ENCODE results near the gene EHHADH. TPM values are rescaled to one million over a fixed set of nuclear protein-coding genes. Genes with fewer than 3 reads are reported as not detected.

Gene EHHADH
- total and polyA plus RNA-seq, 2 of the 13 experiments (the other 11 are each of a cell fraction or from before 2014, with no cell fraction given): 14.5 to 38.9 TPM

- TF ChIP-seq MAFG (CRISPR knock-in tag; IDR thresholded peaks at IDR 0.05): no peak
- peak; percentile 37; the same call in 1 of the 3 replicates for TF ChIP-seq MXI1 (IDR thresholded peaks at IDR 0.05; ENCODE audit: borderline replicate concordance, low read depth, low read length)
- TF ChIP-seq ZNF512 (CRISPR knock-in tag; IDR thresholded peaks at IDR 0.05): no peak
- TF ChIP-seq TBX2 (CRISPR knock-in tag; IDR thresholded peaks at IDR 0.05; ENCODE audit: borderline replicate concordance): no peak; the same call in 1 of the 2 replicates
- 0 out of 2 replicates have a peak, but pooled peaks have one; percentile 23 for TF ChIP-seq ARNTL (CRISPR knock-in tag; IDR thresholded peaks at IDR 0.05)
- no peak for TF ChIP-seq U2AF1 (optimal IDR thresholded peaks at IDR 0.05; ENCODE audit: low read depth, low read length)
- TF ChIP-seq REPIN1 (CRISPR knock-in tag; IDR thresholded peaks at IDR 0.05; ENCODE audit: borderline replicate concordance, low read depth): 0 out of 2 replicates have a peak, but pooled peaks have one; percentile 54
- TF ChIP-seq TAF15 (IDR thresholded peaks at IDR 0.05; ENCODE audit: low read depth, low read length, poor library complexity, severe bottlenecking): no peak
- TF ChIP-seq FOXO1 (CRISPR knock-in tag; IDR thresholded peaks at IDR 0.05): peak; percentile 18; the same call in 1 of the 2 replicates
- TF ChIP-seq TFE3 (CRISPR knock-in tag; IDR thresholded peaks at IDR 0.05): peak; percentile 55
- no peak for TF ChIP-seq ZNF784 (CRISPR knock-in tag; IDR thresholded peaks at IDR 0.05; ENCODE audit: borderline replicate concordance)
- no peak for TF ChIP-seq ZBTB46 (CRISPR knock-in tag; IDR thresholded peaks at IDR 0.05; ENCODE audit: borderline replicate concordance)
- peak; percentile 90 for TF ChIP-seq POLR2G (IDR thresholded peaks at IDR 0.05; ENCODE audit: low read depth, low read length)
- TF ChIP-seq JUNB (CRISPR knock-in tag; IDR thresholded peaks at IDR 0.05; ENCODE audit: borderline replicate concordance): no peak
- TF ChIP-seq RARG (CRISPR knock-in tag; IDR thresholded peaks at IDR 0.05; ENCODE audit: low read depth): no peak
- TF ChIP-seq NONO (IDR thresholded peaks at IDR 0.05): no peak
- 0 out of 2 replicates have a peak, but pooled peaks have one; percentile 23 for TF ChIP-seq NONO (CRISPR knock-in tag; conservative IDR thresholded peaks at IDR 0.05)
- TF ChIP-seq ATF2 (CRISPR knock-in tag; IDR thresholded peaks at IDR 0.05): no peak
- no peak for TF ChIP-seq LRRFIP1 (CRISPR knock-in tag; conservative IDR thresholded peaks at IDR 0.05)
Measured at GRCh38 chr3:185175370-185175987, 78.4 kb downstream of the EHHADH start (continued).
